Astrocyte of the cerebellum (primary cell): ENCODE measurements around the gene DIP2C.

Experiments
- DNase-seq: peaks from one replicate; pipeline ENCODE4 v3.0.0-alpha.2; 2011; ENCODE audit warnings: low read depth
- H3K4me3 ChIP-seq: 2 replicates; pipeline ENCODE4 v1.5.1; 2011; ENCODE audit warnings: mild to moderate bottlenecking, low read depth, low read length, moderate library complexity
- in situ Hi-C: cut with HindIII; loops from 2 replicates; pipeline ENCODE4 v1.10.0; 2017; ENCODE audit warnings: low sequenced_read_pairs
- TF ChIP-seq, protein P1 (sequence below): IDR thresholded peaks from 2 replicates; pipeline ENCODE4 v1.5.1; 2012; ENCODE audit warnings: low read length, low read depth, moderate library complexity, mild to moderate bottlenecking; ENCODE audit errors: missing control alignments

DIP2C gene

DNA sequence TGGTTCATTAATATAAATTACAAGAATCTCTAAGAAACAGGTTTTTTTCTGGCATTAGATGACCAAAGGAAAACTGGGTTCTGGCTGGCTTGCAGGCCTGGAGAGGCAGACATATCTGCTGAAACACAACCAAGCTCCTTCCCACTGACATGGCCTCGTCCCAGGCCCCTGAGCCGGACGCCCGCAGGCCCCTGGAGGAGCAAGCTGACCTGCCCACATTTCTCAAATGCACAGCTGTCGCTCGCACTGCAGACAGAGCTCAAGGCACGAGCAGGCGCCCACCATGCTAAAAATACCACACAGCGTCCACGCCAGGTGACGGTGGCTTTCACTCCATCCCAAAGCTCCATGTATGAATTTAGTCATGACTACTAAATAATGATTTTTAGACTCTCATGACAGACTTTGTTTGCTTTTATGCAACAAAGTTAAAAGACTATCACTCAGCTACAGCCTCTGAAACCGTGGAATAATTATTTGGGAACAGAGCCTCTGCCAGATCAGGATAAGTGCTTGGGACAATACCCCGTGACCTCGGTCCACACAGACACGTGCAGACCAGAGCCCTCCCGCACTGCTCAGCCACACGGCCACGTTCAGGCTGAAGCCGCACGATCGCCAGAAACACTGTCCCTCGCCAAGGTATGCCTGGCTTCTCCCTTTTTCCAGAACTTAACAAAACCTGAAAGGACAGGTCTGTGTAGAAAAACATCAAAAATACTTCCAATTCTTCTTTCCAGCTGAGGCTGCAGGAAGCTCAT, 71.1 kb downstream of the DIP2C start:
- no peak for DNase-seq
- in situ Hi-C loops = no loop called here
- TF ChIP-seq, protein P1, sequence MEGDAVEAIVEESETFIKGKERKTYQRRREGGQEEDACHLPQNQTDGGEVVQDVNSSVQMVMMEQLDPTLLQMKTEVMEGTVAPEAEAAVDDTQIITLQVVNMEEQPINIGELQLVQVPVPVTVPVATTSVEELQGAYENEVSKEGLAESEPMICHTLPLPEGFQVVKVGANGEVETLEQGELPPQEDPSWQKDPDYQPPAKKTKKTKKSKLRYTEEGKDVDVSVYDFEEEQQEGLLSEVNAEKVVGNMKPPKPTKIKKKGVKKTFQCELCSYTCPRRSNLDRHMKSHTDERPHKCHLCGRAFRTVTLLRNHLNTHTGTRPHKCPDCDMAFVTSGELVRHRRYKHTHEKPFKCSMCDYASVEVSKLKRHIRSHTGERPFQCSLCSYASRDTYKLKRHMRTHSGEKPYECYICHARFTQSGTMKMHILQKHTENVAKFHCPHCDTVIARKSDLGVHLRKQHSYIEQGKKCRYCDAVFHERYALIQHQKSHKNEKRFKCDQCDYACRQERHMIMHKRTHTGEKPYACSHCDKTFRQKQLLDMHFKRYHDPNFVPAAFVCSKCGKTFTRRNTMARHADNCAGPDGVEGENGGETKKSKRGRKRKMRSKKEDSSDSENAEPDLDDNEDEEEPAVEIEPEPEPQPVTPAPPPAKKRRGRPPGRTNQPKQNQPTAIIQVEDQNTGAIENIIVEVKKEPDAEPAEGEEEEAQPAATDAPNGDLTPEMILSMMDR = no peak
- H3K4me3 ChIP-seq = no peak overlapping the region

DNA sequence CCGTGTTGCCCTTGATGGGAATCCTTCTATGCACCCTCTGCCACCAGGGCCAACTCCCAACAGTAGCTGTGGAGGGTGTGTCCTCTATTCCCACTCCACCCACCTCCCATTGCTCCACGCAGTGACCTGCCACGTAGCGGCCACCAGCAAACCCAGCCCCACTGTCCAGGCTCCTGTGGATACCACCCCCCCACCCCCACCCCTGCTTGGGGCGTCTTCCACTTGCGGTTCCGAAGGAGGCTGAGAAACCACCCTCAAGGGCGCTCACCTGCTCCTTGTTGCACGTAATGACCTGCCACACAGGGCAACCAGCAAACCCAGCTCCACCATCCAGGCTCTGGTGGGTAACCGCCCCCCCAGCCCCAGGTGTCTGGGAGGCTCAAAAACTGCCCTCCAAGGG, 72.0 kb downstream of the DIP2C start:
- in situ Hi-C loops = no loop called here
- no peak overlapping the region for H3K4me3 ChIP-seq
- TF ChIP-seq, protein P1 = no peak
- DNase-seq = no peak

DNA sequence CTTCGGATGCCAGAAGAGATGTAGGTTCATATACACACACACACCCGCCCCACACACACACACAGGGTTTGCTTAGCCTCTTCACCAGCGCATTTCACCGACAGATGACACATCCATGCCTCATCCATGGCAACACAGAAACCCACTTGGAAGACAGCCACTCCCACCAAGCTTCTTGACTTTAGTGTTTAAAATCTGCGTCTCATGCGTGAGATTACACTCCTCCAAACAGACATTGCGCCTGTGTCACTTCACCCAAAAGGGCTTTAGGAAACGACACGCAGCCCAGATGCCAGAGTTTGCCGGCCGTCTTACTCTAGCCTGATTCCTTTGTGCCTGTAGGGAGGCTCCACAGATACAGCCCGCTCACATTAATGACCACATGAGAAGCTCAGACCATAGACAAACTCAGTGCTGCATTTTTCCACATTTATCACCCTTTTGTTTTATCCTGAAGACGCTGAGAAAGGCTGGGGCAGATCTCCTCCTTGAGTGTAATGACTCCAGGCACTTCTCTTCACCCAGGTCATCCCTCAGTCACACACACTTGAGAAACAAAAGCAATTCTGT, 73.8 kb downstream of the DIP2C start:
- peak; percentile 77 for DNase-seq
- in situ Hi-C loops = no loop called here
- TF ChIP-seq, protein P1 = no peak
- H3K4me3 ChIP-seq = no peak overlapping the region

DNA sequence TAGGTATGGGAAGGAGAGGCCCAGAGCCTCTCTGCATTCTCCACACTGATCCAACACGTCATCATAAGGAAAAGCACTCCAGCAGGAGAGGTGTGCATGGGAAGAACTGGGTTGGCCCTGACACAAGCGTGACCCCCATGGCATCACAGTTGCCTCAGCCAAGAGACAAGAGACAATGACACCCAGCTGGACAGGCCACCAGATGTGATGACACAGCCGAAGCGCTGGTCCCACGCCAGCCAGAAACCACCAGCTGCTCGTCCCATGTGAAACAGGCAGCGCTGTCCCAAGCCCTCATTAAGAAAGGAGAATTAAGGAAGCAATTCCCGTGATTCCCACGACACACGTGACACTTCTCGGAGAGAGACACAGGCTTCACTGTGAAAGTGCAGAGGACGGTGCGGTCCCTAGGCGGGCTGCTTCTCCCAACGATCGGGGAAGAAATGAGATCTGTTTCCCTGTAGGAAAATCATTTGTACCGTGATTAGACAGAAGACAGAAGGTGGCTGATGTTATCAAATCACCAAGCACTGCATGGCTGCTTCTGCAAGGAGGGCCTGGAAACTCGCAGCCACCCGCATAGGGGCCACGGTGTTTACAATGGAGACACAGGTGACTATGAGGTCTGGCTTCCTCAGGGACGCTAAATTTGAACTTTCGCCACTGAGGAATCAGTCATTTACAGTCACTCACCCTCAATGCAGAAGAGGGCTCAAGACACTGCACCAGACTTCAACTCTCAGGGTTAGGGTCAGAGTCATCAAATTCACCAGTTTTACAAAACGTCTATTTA, 74.5 kb downstream of the DIP2C start:
- no peak overlapping the region for H3K4me3 ChIP-seq
- TF ChIP-seq, protein P1 = no peak
- in situ Hi-C loops = loop anchor here (5.0 kb wide), 1 partner anchor 37 kb away; no protein-coding TSS in a partner anchor
- DNase-seq = no peak

DNA sequence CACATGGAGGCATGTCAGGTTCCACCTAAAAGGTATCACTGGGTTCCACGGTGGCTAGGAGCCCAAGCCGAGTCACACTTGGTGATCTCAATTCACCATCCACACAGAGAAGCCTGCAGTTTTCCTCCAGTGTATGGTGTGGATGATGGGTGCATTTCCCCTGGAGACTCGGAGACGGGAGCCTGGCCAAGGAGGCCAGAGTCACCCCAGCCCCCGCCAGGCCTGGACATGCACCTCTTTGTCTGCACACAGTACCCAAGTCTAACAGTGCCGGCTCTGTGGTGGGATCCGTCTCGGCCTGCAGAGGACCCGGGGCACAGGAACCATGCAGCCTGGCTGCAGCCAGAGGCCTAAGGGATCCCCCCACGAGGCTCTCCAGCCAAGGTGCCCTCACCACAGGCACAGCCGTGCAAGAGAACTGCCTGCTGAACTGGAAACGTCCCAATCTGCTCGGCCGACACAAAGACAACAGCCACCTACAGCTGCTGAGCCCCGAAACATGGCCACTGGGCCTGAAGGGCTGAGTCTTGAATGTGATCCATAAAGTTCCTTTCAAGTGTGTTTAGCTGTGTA, 75.2 kb downstream of the DIP2C start:
- DNase-seq = no peak

More for the DNA sequence above, 75.2 kb downstream of the DIP2C start:
- TF ChIP-seq, protein P1 = no peak
- in situ Hi-C loops = loop anchor here (5.0 kb wide), 1 partner anchor 38 kb away; no protein-coding TSS in a partner anchor
- H3K4me3 ChIP-seq = no peak overlapping the region
